Measurements from ENCODE around the gene STAC2. TPM values are rescaled to one million over a fixed set of nuclear protein-coding genes. Genes with fewer than 3 reads are reported as not detected.

The STAC2 gene
- total RNA-seq, 1 experiment from 2014 or later: 1.2 TPM

DNA sequence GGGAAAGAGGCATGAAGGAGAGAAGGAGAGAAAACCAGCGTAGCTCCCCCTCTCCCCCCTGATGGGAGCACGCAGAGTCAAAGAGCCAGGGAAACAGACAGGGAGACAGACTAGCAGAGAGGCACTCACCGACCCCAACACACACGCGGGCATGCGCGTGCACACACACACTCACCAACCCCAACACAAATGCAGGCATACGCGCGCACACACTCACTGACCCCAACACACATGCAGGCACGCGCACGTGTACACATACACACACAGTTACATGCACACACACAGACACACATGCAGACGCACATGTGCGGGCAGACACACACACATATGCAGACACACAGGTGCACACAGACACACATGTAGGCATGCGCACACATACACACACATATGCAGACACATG, 32.8 kb downstream of the STAC2 start:
- H3K9me3 Mint-ChIP-seq (ENCODE audit: unreplicated experiment): no peaks in the 10 kb centered on the region
- BruUV-seq (replicated peaks): no TSS peak
- intact Hi-C loops (cut with micrococcal nuclease): no loop called here
- no peak overlapping the region for H3K4me3 Mint-ChIP-seq (ENCODE audit: unreplicated experiment)
- H3K27ac Mint-ChIP-seq (ENCODE audit: low read depth, unreplicated experiment): no peak overlapping the region
- no peak for DNase-seq (ENCODE audit: unreplicated experiment)
- peaks cover 3% of the 10 kb centered on the region for H3K4me1 Mint-ChIP-seq (ENCODE audit: insufficient read depth, unreplicated experiment)
- peaks cover 24% of the 10 kb centered on the region for H3K36me3 Mint-ChIP-seq (ENCODE audit: insufficient read depth, unreplicated experiment)
- ChIA-PET CTCF (interaction anchor here (0.6 kb wide), 2 partner anchors 14 to 210 kb away, joined by 3 read pairs; no protein-coding TSS in a partner anchor), POLR2A (no interaction called here)
- no peaks in the 10 kb centered on the region for H3K27me3 Mint-ChIP-seq (ENCODE audit: insufficient read depth, unreplicated experiment)
- TF ChIP-seq, protein P1, sequence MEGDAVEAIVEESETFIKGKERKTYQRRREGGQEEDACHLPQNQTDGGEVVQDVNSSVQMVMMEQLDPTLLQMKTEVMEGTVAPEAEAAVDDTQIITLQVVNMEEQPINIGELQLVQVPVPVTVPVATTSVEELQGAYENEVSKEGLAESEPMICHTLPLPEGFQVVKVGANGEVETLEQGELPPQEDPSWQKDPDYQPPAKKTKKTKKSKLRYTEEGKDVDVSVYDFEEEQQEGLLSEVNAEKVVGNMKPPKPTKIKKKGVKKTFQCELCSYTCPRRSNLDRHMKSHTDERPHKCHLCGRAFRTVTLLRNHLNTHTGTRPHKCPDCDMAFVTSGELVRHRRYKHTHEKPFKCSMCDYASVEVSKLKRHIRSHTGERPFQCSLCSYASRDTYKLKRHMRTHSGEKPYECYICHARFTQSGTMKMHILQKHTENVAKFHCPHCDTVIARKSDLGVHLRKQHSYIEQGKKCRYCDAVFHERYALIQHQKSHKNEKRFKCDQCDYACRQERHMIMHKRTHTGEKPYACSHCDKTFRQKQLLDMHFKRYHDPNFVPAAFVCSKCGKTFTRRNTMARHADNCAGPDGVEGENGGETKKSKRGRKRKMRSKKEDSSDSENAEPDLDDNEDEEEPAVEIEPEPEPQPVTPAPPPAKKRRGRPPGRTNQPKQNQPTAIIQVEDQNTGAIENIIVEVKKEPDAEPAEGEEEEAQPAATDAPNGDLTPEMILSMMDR (IDR thresholded peaks at IDR 0.05; ENCODE audit: unreplicated experiment): no peak

- TF ChIP-seq, protein P1 (IDR thresholded peaks at IDR 0.05; ENCODE audit: unreplicated experiment): no peak
Measured at GRCh38 chr17:39191750-39192510, 33.8 kb downstream of the STAC2 start.

DNA sequence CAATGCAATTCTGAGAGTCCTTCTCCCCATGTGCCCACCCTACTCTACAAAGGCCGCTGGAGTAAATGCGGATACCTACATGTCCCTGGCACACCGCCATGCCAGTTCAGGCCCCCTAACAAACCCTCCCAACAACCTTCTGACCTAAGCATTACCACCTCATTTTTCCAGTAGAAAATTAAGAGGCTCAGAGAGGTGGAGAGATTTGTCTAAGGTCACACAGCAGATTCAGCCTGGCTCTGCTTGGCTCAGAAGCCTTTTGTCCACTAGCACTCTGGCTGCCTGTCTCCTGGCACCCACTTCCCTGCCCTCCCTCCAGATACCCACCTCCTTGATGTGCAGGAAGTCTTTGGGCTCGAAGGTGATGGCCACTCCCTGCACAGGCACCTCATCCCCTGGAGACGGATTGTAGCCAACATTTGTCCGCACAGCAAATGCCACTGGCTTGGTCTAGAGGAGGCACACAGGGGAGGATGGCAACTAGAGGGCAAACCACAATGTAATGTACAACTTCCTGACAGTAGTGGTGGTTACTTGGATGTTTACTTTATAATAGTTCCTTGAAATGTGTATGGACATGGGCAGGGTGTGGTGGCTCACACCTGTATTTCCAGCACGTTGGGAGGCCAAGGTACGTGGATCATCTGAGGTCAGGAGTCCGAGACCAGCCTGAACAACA, 38.5 kb downstream of the STAC2 start:
- no peak overlapping the region for H3K27ac Mint-ChIP-seq (ENCODE audit: low read depth, unreplicated experiment)
- ChIA-PET POLR2A (no interaction called here), CTCF (no interaction called here)
- H3K36me3 Mint-ChIP-seq (ENCODE audit: insufficient read depth, unreplicated experiment): peaks cover 53% of the 10 kb centered on the region
- H3K27me3 Mint-ChIP-seq (ENCODE audit: insufficient read depth, unreplicated experiment): no peaks in the 10 kb centered on the region
- H3K4me1 Mint-ChIP-seq (ENCODE audit: insufficient read depth, unreplicated experiment): no peaks in the 10 kb centered on the region
- TF ChIP-seq, protein P1 (IDR thresholded peaks at IDR 0.05; ENCODE audit: unreplicated experiment): no peak
- no TSS peak for BruUV-seq (replicated peaks)
- intact Hi-C loops (cut with micrococcal nuclease): no loop called here
- DNase-seq (ENCODE audit: unreplicated experiment): no peak
- H3K9me3 Mint-ChIP-seq (ENCODE audit: unreplicated experiment): no peaks in the 10 kb centered on the region
- H3K4me3 Mint-ChIP-seq (ENCODE audit: unreplicated experiment): no peak overlapping the region

More at GRCh38 chr17:39191750-39192510, 33.8 kb downstream of the STAC2 start:
- CTCF ChIA-PET: interaction anchor here (0.6 to 1.1 kb wide), 4 partner anchors 17 to 209 kb away, joined by 3 to 5 read pairs (median 3); no protein-coding TSS in a partner anchor
- no peak for DNase-seq (ENCODE audit: unreplicated experiment)
- H3K4me3 Mint-ChIP-seq (ENCODE audit: unreplicated experiment): no peak overlapping the region
- intact Hi-C loops (cut with micrococcal nuclease): no loop called here
- no peak overlapping the region for H3K27ac Mint-ChIP-seq (ENCODE audit: low read depth, unreplicated experiment)
- H3K9me3 Mint-ChIP-seq (ENCODE audit: unreplicated experiment): no peaks in the 10 kb centered on the region
- no peaks in the 10 kb centered on the region for H3K27me3 Mint-ChIP-seq (ENCODE audit: insufficient read depth, unreplicated experiment)
- H3K4me1 Mint-ChIP-seq (ENCODE audit: insufficient read depth, unreplicated experiment): no peaks in the 10 kb centered on the region
- H3K36me3 Mint-ChIP-seq (ENCODE audit: insufficient read depth, unreplicated experiment): peaks cover 32% of the 10 kb centered on the region
- BruUV-seq (replicated peaks): no TSS peak
- POLR2A ChIA-PET: no interaction called here

DNA sequence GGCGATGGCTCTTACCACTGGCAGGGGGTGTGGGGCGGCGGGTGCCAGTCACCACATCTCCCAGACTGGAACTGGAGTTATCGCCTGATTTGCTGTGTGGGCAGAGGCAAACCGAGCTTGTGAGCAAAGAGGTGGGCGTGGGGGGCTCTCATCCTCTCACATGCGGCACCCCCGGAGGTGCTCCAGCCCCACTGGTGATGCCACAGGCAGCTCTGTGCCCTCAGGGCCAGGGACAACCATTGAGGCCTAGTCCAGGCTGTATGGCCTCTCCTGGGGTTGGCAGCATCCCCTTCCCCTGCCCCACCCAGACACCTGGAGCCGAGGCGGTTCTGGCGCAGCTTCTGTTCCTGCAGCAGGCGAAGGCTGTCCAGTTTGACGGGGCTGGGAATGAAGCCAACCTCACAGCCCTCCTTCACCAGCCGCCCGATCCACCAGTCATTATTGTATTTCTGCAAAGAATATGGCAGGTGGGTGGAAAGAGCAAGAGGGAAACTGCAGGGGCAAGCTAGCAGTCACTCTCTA, 39.2 kb downstream of the STAC2 start:
- Mint-ChIP-seq H3K4me1 (ENCODE audit: insufficient read depth, unreplicated experiment) (no peaks in the 10 kb centered on the region), H3K27me3 (ENCODE audit: insufficient read depth, unreplicated experiment) (no peaks in the 10 kb centered on the region), H3K9me3 (ENCODE audit: unreplicated experiment) (no peaks in the 10 kb centered on the region), H3K4me3 (ENCODE audit: unreplicated experiment) (no peak overlapping the region), H3K36me3 (ENCODE audit: insufficient read depth, unreplicated experiment) (peaks cover 51% of the 10 kb centered on the region), H3K27ac (ENCODE audit: low read depth, unreplicated experiment) (no peak overlapping the region)
- DNase-seq (ENCODE audit: unreplicated experiment): no peak
- CTCF ChIA-PET: no interaction called here
- POLR2A ChIA-PET: interaction anchor here (0.8 kb wide), 1 partner anchor 13 kb away, joined by 4 read pairs; the partner anchor contains the start of gene RPL19
- intact Hi-C loops (cut with micrococcal nuclease): no loop called here
- no TSS peak for BruUV-seq (replicated peaks)
- TF ChIP-seq, protein P1 (IDR thresholded peaks at IDR 0.05; ENCODE audit: unreplicated experiment): no peak

All from MCF 10A (cell line).